A549 (cell line): Measurements from ENCODE around the gene RGL3. TPM values are rescaled to one million over a fixed set of nuclear protein-coding genes. Genes with fewer than 3 reads are reported as not detected.

Experiments used
- ATAC-seq, 2 experiments: fragments of 200-7000 bp in 1 of 2; fragments of >200 bp in 1 of 2; cut with Nextera tagmentation in 1 of 2; cut with Tn5 transposase in 1 of 2; 3 replicates each; pipeline versions ENCODE4 v1.8.0 to v1.9.1; 2018 to 2020; ENCODE audit warnings: mild to moderate bottlenecking in 1 of 2, moderate library complexity in 1 of 2
- CTCF ChIA-PET: fragments of 300-600 bp; sonication (Branson Sonifier 250); formaldehyde crosslinking; extraction: SDS; loops from one replicate; lab custom pipeline; 2021; ENCODE audit warnings: antibody characterized with exemption, inconsistent platforms; lab: Yijun Ruan, JAX
- POLR2A ChIA-PET: fragments of 350-600 bp; formaldehyde crosslinking; extraction: SDS; loops from one replicate; lab custom pipeline; 2021; ENCODE audit warnings: antibody characterized with exemption, inconsistent platforms; lab: Yijun Ruan, JAX
- DNase-seq, 2 experiments: peaks; one replicate each; pipeline versions ENCODE4 v3.0.0 to v3.0.0-alpha.2; 2011 to 2016; ENCODE audit warnings: low read depth in 1 of 2, low spot score in 1 of 2
- FAIRE-seq: peaks from 2 replicates; lab custom pipeline; 2011; peaks lifted over from hg19 to GRCh38; lab: Jason Lieb, UNC
- H3K27ac ChIP-seq, 2 experiments: fragments of >200 bp; sonication (Bioruptor Twin); formaldehyde crosslinking; 3 replicates each; pipeline ENCODE4 v1.5.1; 2016 to 2017
- H3K4me1 ChIP-seq: fragments of >200 bp; sonication (Bioruptor Twin); formaldehyde crosslinking; 3 replicates; pipeline ENCODE4 v1.6.1; 2016
- H3K4me2 ChIP-seq: fragments of >200 bp; sonication (Bioruptor Twin); formaldehyde crosslinking; 3 replicates; pipeline ENCODE4 v1.6.1; 2016
- H3K4me3 ChIP-seq: fragments of >200 bp; sonication (Bioruptor Twin); formaldehyde crosslinking; 3 replicates; pipeline ENCODE4 v1.5.1; 2016
- H3K9me3 ChIP-seq: fragments of >200 bp; sonication (Bioruptor Twin); formaldehyde crosslinking; 3 replicates; pipeline ENCODE4 v1.6.1; 2016
- ATOH8 ChIP-seq: fragments of 250-450 bp; sonication (Bioruptor Pico); IDR thresholded peaks from 2 replicates; pipeline ENCODE4 v1.5.0; 2020; ENCODE audit warnings: low read depth, mild to moderate bottlenecking, moderate library complexity
- CBX2 ChIP-seq: fragments of 200-600 bp; sonication (generic); IDR thresholded peaks from 2 replicates; pipeline ENCODE4 v1.6.1; 2016; ENCODE audit warnings: low read depth, mild to moderate bottlenecking, borderline replicate concordance
- CBX8 ChIP-seq: fragments of 200-600 bp; sonication (generic); IDR thresholded peaks from 2 replicates; pipeline ENCODE4 v1.6.1; 2016
- CEBPB ChIP-seq, 2 experiments: fragments of >200 bp in 1 of 2; sonication (Bioruptor Twin) in 1 of 2; formaldehyde crosslinking in 1 of 2; IDR thresholded peaks; 2 replicates each; pipeline ENCODE4 v1.6.1; 2012 to 2016
- CHD4 ChIP-seq: fragments of 200-600 bp; sonication (generic); IDR thresholded peaks from 2 replicates; pipeline ENCODE4 v1.6.1; 2016; ENCODE audit warnings: antibody characterized with exemption, mild to moderate bottlenecking, borderline replicate concordance
- CTCF ChIP-seq: fragments of >200 bp; sonication (Bioruptor Twin); formaldehyde crosslinking; IDR thresholded peaks from 3 replicates; pipeline ENCODE4 v1.5.1; 2016
- E2F6 ChIP-seq: IDR thresholded peaks from 2 replicates; pipeline ENCODE4 v1.6.1; 2012; ENCODE audit warnings: low read depth, borderline replicate concordance
- ELK1 ChIP-seq: fragments of 150-350 bp; IDR thresholded peaks from 2 replicates; pipeline ENCODE4 v1.6.1; 2014; ENCODE audit warnings: low read depth, mild to moderate bottlenecking, low read length
- FOXS1 ChIP-seq: fragments of 250-450 bp; sonication (Bioruptor Pico); IDR thresholded peaks from 2 replicates; pipeline ENCODE4 v1.5.0; 2020; ENCODE audit warnings: mild to moderate bottlenecking, moderate library complexity
- GATA3 ChIP-seq: IDR thresholded peaks from 2 replicates; pipeline ENCODE4 v1.6.1; 2012; ENCODE audit warnings: borderline replicate concordance
- HDAC2 ChIP-seq: fragments of 200-600 bp; sonication (generic); IDR thresholded peaks from 2 replicates; pipeline ENCODE4 v1.6.1; 2016
- HES2 ChIP-seq: fragments of >200 bp; sonication (Bioruptor Twin); formaldehyde crosslinking; IDR thresholded peaks from 2 replicates; pipeline ENCODE4 v1.6.1; 2016
- HOXA7 ChIP-seq: fragments of 250-450 bp; sonication (Bioruptor Pico); IDR thresholded peaks from 2 replicates; pipeline ENCODE4 v1.5.0; 2020; ENCODE audit warnings: mild to moderate bottlenecking, moderate library complexity
- KDM1A ChIP-seq: fragments of 200-600 bp; sonication (generic); IDR thresholded peaks from 2 replicates; pipeline ENCODE4 v1.6.1; 2016; ENCODE audit warnings: low read depth, mild to moderate bottlenecking
- KDM5A ChIP-seq: fragments of 200-600 bp; sonication (generic); IDR thresholded peaks from 2 replicates; pipeline ENCODE4 v1.6.1; 2016; ENCODE audit warnings: antibody characterized with exemption, mild to moderate bottlenecking
- MAFK ChIP-seq: fragments of 450-650 bp; IDR thresholded peaks from 2 replicates; pipeline ENCODE4 v1.6.1; 2014; ENCODE audit not compliant: partially characterized antibody
- MYC ChIP-seq: IDR thresholded peaks from 2 replicates; pipeline ENCODE4 v1.6.1; 2012; ENCODE audit warnings: mild to moderate bottlenecking, inconsistent platforms, low read length, improper control_type of control experiment, borderline replicate concordance
- RAD21 ChIP-seq, 2 experiments: fragments of >200 bp in 1 of 2; sonication (Bioruptor Twin) in 1 of 2; formaldehyde crosslinking in 1 of 2; IDR thresholded peaks in 1 of 2; conservative IDR thresholded peaks in 1 of 2; 2 replicates in 1 of 2; 3 replicates in 1 of 2; pipeline ENCODE4 v1.6.1; 2012 to 2018; ENCODE audit warnings: inconsistent platforms in 1 of 2
- SMC3 ChIP-seq: fragments of >200 bp; sonication (Bioruptor Twin); formaldehyde crosslinking; IDR thresholded peaks from 3 replicates; pipeline ENCODE4 v1.6.1; 2018; ENCODE audit warnings: inconsistent platforms
- SREBF2 ChIP-seq: fragments of 450-650 bp; IDR thresholded peaks from 2 replicates; pipeline ENCODE4 v1.6.1; 2014; ENCODE audit warnings: mild to moderate bottlenecking, moderate library complexity
- TP53 ChIP-seq: fragments of 250-450 bp; sonication (Bioruptor Pico); IDR thresholded peaks from 2 replicates; pipeline ENCODE4 v1.5.0; 2021; ENCODE audit warnings: mild to moderate bottlenecking, moderate library complexity
- ZFP36 ChIP-seq: fragments of 450-650 bp; IDR thresholded peaks from 2 replicates; pipeline ENCODE4 v1.6.1; 2014; ENCODE audit warnings: borderline replicate concordance; ENCODE audit not compliant: partially characterized antibody
- ZNF302 ChIP-seq: fragments of 250-450 bp; sonication (Bioruptor Pico); IDR thresholded peaks from 2 replicates; pipeline ENCODE4 v1.9.0; 2021; ENCODE audit warnings: inconsistent platforms, mild to moderate bottlenecking, moderate library complexity
- ZSCAN20 ChIP-seq: fragments of 250-450 bp; sonication (Bioruptor Pico); IDR thresholded peaks from 2 replicates; pipeline ENCODE4 v1.8.0; 2022; ENCODE audit warnings: mild to moderate bottlenecking, moderate library complexity
- WGBS: methylation state at CpG from one replicate; pipeline ENCODE4 v1.1.6; 2017; ENCODE audit errors: missing lambda C conversion rate; 5-methylcytosine and 5-hydroxymethylcytosine counted together
- polyA plus RNA-seq, 4 experiments: library from polyadenylated mRNA; depleted of rRNA in 3 of 4; stranded (reverse); fragments of >200 nt; fragmentation: RNase III in 1 of 4; extraction: RNeasy Plus Mini Kit Qiagen cat#74134 plus additional on column Dnase treatment in 1 of 4; gene quantifications; 2 replicates in 3 of 4; 3 replicates in 1 of 4; pipeline ENCODE4 v1.2.3, GENCODE V29; 2011 to 2017
- TF ChIP-seq, protein P1 (sequence below): IDR thresholded peaks from 2 replicates; pipeline ENCODE4 v1.6.1; 2012

RGL3 gene
- polyA plus RNA-seq, 2 of the 4 experiments (the other 2 are of a cell fraction), result 1.5 to 3.7 TPM

DNA sequence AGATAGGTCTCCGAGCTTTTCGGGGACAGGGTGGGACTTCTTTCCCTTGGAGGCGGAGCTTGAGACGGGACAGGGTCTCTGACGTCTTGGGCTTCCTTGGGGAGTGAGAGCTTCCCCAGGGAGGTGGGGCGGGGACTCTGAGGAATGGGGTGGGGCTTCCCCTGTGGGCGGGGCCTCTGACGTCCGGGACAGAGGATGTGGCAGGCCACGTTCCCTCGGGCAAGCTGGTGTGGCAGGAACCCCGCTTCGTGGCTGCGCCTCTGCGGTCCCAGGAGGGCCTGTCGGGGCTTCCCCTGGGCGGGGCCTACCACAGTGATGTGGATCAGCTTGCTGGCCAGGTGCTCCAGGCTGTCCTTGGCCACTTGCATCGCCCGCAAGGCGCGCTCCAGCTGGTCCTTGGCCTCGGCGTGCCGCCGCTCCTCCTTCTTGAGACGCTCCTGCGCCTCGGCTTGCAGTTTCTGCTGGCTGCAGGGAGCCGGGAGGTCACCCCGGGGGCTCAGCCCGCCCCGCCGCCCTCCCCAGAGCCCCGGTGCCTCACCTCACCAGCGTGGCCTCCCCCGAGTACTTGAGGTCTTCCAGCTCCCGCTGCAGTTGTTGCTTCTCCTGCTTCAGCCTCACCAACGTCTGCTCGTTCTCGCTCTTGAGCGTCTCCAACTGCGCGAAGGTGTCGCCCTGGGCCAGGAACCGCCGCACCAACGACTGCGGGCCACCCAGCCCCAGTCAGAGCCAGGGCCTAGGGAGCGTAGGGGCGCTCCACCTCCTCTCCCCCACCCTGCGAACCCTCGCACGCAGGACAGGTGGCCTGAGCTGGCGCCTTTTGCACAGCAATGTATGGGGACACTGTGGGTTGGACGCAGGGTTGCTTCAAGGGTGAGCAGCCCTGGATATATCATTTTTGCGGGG lies 3.3 kb upstream of the RGL3 start:
- H3K4me3 ChIP-seq, result peak overlapping the region; percentile 31; the same call in 2 of the 3 replicates
- no peaks in the 10 kb centered on the region for H3K9me3 ChIP-seq
- no peaks in the 10 kb centered on the region for H3K4me1 ChIP-seq
- peak; percentile 48 to 60 for DNase-seq
- no peak for FAIRE-seq
- no peak overlapping the region for H3K27ac ChIP-seq
- POLR2A ChIA-PET, result interaction anchor here (1.9 to 3.5 kb wide), 2 partner anchors 41 to 48 kb away, joined by 5 to 11 read pairs; partner anchors contain the start of gene SWSAP1
- WGBS, result 54% methylated on average over 16 of the region's 56 CpGs
- TF ChIP-seq HOXA7 (CRISPR knock-in tag), result no peak
- no peak for TF ChIP-seq TP53 (CRISPR knock-in tag)
- TF ChIP-seq FOXS1, result no peak
- TF ChIP-seq CEBPB (IDR thresholded peaks at IDR 0.05), result no peak
- no peak for TF ChIP-seq KDM1A
- TF ChIP-seq SMC3, result no peak
- TF ChIP-seq, protein P1, sequence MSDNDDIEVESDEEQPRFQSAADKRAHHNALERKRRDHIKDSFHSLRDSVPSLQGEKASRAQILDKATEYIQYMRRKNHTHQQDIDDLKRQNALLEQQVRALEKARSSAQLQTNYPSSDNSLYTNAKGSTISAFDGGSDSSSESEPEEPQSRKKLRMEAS, result no peak
- no peak for TF ChIP-seq SREBF2
- TF ChIP-seq RAD21 (conservative IDR thresholded peaks at IDR 0.05 in 1 of 2, IDR thresholded peaks at IDR 0.05 in 1 of 2), result no peak
- TF ChIP-seq ZFP36, result no peak
- no peak for TF ChIP-seq HDAC2
- no peak for TF ChIP-seq HES2
- TF ChIP-seq CBX8, result no peak
- no peak for TF ChIP-seq ZNF302 (CRISPR knock-in tag)
- TF ChIP-seq, all 56 proteins: peak for 0
- peak overlapping the region; percentile 64 for H3K4me2 ChIP-seq
- CTCF ChIA-PET, result interaction anchor here (0.5 to 3.3 kb wide), 7 partner anchors 13 to 1478 kb away, joined by 3 to 20 read pairs (median 4); partner anchors contain the start of genes ODAD3 and PRKCSH
- ATAC-seq, result peak; percentile 51 to 71; a peak in 5 of 6 replicates

DNA sequence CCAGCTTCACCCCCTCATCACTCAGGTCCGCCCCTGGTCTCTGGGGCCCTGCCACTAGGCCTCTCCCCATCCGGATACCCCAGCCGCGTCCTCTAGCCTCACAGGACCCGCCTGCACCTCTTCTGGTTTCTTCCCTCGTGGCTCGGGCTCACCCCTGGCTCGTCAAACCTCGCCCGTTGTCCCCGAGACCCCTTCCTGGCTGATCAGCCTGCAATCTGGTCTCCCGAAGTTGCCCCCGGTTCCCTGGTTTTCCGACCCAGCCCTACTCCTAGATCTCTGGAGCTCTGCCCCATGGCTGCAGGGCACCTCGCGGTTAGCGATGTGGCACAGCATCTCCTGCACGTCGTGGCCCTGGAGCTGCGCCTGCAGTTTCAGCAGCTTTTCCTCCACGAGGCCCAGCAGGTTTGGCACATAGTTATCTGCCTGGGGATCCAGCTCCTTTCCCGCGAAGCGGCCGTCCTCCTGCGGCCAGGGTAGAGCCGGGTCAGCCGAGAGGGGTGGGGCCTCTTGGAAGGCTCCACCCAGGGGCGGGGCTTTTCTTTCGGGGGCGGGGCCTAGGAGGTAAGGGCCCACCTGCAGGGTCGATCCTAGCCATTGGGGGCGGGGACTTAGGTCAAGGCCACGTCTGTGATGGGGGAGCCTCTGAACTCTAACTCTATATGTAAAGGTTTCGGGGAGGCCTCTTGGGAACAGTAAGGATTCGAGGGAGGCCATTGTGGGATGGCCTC lies 2.4 kb upstream of the RGL3 start:
- Histone ChIP-seq H3K4me1 (no peaks in the 10 kb centered on the region), H3K27ac (no peak overlapping the region), H3K4me2 (peak overlapping the region; percentile 64), H3K4me3 (peak overlapping the region; percentile 31; the same call in 2 of the 3 replicates), H3K9me3 (no peaks in the 10 kb centered on the region)
- WGBS, result 86% methylated on average over 14 of the region's 36 CpGs
- ChIA-PET CTCF (interaction anchor here (0.6 to 3.3 kb wide), 4 partner anchors 14 to 80 kb away, joined by 3 to 20 read pairs (median 6); partner anchors contain the start of genes ODAD3 and PRKCSH), POLR2A (interaction anchor here (1.9 to 3.5 kb wide), 2 partner anchors 40 to 47 kb away, joined by 5 to 11 read pairs; partner anchors contain the start of gene SWSAP1)
- TF ChIP-seq CTCF (no peak), ATOH8 (CRISPR knock-in tag) (no peak), ELK1 (no peak), CBX8 (no peak), ZSCAN20 (CRISPR knock-in tag) (no peak), MYC (no peak), MAFK (no peak), ZNF302 (CRISPR knock-in tag) (no peak), CHD4 (no peak), E2F6 (no peak), CBX2 (no peak), GATA3 (no peak), KDM5A (no peak)
- TF ChIP-seq, protein P1, result no peak
- FAIRE-seq, result no peak
- ATAC-seq, result peak in 1 of 2 experiments; percentile 18; a peak in 2 of 6 replicates
- DNase-seq, result peak in 1 of 2 experiments; percentile 6
